Left lobe of liver (tissue), 2 donors: ENCODE data around the gene RPAP3. TPM values are rescaled to one million over a fixed set of nuclear protein-coding genes. Genes with fewer than 3 reads are reported as not detected.

Experiments used
- ATAC-seq: fragments of 200-7000 bp; cut with Tn5 transposase; one replicate; pipeline ENCODE4 v1.9.1; 2020; ENCODE audit warnings: mild to moderate bottlenecking, moderate library complexity
- DNase-seq: peaks from one replicate; pipeline ENCODE4 v3.0.0-alpha.2; 2020; ENCODE audit warnings: low spot score
- total RNA-seq: library from RNA; stranded (reverse); gene quantifications from one replicate; pipeline ENCODE4 v1.2.1, GENCODE V29; 2021
- donor health status: DM: no; HTN: no; CAD: no; lungs with moderate emphysema.
- donor health status: DM: no; HTN: yes; CAD: no.

RPAP3 gene
- total RNA-seq, 1 donor from 2014 or later = 5.8 TPM

DNA sequence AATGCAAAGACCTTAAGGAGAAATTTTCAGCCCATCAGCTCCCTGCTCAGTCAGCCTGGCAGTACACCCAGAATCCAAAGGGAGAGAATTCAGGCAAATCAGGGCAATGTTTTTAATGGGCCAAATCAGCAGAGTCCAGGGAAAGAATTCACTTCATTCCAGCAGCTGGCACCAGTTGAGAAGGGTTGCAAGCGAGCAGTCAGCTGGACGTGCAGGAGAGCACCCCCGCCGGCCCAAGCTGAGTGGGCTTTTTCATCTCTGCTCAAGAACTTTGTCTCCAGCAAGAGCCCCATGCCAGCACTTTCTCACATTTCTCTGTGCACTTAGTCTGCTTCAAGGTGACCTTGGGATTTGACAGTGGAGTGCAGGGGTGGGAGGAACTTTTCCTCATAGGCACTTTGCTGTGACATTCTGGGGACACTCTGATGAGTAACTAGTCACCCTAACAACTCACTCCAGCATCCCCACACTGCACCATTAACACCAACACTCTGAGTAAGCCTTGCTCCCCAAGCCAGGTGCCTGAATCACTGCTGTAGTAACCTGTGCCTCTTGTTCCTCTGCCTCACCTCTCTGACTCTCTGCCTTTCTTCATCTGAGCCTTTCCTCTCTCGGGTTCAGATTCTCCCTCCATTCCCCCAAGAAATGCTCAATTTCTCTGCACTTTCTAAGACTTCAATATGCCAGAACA lies 17.3 kb upstream of the RPAP3 start:
- DNase-seq = no peak
- ATAC-seq = no peak

DNA sequence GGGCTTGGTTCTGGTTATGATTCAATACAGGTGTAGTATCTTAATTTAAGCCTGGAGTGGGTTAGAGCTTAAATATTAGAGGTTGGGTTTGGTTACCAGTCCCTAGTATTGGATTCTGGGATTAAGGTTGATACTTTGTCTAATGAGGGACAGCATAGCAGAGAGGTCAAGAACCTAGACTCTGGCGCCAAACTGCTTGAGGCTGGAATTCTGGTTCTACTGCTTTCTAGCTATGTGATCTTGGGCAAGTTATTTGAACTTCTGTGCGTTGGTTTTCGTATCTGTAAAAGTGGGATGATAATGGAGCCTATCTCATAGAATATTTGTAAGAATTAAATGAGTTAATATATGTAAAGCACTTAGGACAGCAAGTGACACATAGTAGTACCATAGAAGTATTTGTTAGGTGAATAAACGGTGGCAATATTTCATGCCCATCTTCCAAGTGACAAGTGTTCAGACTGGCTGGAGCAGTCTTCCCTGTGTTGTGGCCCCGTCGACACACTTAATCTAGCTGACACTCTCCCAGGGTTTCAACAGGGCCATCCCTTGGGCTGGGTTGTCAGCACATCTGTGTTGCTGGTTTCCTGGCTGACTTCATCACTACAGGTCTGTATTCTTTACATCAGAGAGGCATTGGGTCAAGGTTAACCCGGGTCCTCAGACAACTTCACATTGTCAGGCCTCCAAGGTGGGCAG lies 16.5 kb upstream of the RPAP3 start:
- no peak for ATAC-seq
- DNase-seq = peak; percentile 5

DNA sequence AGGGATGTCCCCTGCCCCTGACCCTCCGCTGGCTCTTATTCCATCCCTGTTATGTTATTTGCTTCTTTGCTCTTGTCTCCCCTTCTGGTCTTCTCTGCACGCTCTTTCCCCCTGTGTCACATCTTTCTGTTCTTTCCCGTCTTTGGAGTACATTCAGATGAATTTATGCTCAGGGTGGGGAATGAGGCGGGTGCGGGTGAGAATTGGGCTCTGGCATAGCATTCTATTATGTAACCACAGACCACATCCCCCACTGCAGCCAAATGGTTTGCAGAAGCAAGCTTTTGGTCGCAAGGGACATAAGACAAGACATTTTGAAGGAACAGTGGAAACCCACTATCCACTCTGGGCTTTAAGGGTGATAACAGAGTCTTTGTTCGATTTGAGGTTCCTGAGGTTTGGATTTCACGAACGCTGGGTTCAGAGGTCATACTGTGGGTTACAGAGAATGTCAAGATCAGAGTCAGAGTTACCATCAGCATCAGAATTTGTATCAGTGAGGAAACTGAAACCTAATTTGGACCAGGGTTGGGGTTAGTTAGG lies 15.7 kb upstream of the RPAP3 start:
- peak; percentile 19 for DNase-seq
- no peak for ATAC-seq

DNA sequence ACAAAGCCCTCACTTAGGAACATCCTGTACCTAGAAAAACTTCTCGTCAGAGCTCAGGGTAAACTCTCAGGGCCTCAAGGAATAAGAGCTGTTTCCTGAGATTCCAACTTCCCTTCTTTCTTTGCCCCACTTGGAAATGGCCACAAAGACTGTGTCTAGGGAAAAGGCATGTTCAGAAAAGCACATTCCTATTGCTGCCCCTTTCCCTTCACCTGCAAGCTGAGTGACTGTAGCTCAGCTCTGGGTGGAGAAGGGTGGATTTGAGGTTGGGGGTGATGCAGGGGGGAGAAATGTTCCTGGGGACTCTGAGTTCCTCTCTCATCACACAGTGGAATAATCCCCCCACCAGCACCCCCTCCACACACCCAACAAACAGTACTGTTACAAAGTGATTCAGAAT lies 12.7 kb upstream of the RPAP3 start:
- ATAC-seq (no peak), DNase-seq (peak; percentile 21)

DNA sequence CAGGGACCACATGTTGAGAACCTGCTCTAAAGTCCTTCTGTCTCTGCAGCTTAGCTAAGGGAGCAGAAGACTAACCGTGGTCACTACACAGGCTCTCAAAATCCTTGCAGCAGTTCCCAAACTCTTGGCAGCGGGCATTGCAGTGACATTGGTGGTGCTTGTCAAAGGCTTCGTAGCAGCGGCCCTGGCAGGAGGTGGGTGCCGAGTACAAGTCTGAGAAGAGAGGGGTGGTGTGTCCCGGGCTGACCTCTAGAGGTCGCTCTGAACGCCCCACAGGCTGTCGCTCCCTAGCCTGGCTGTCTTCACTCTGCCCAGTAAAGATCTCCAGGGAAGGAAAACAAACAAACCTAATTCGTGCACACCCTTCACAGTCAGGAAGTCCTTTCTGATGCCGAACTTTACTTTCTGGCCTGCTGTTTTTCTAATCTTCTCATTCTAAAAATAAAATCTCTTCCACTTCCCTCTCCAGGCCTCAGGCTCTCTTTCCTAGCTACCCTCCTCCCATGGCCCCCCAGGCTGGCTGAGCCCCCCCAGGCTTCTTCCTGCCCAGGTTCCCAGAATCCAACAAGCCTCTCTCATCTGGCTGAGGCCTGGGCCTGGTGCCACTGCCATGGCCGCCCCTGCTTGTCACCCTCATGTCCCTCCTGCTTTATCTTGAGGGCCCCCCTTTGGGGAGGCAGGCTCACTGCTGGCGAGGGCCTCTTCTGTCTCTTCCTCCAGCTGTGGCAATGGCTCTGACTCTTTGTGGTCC lies 11.8 kb upstream of the RPAP3 start:
- DNase-seq (peak; percentile 52), ATAC-seq (peak; percentile 51)

DNA sequence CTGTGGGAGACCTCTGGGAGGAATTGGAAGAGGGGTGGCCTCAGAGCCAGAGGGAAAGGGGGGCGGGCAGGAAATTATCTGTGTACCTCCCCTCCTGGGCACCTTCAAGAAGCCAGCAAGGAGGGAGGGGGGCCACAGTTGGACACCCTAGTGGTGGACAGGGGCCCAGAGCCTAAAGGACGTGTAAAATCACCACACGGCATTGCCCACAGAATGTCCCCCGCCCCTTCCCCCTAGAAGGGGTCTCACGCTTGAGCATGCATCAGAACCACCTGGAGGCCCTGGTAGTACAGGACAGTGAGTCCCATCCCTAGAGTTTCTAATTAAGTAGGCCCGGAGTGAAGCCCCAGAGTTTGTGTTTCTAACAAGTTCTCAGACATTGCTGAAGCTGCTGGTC lies 11.2 kb upstream of the RPAP3 start:
- ATAC-seq = no peak
- DNase-seq = peak; percentile 37

DNA sequence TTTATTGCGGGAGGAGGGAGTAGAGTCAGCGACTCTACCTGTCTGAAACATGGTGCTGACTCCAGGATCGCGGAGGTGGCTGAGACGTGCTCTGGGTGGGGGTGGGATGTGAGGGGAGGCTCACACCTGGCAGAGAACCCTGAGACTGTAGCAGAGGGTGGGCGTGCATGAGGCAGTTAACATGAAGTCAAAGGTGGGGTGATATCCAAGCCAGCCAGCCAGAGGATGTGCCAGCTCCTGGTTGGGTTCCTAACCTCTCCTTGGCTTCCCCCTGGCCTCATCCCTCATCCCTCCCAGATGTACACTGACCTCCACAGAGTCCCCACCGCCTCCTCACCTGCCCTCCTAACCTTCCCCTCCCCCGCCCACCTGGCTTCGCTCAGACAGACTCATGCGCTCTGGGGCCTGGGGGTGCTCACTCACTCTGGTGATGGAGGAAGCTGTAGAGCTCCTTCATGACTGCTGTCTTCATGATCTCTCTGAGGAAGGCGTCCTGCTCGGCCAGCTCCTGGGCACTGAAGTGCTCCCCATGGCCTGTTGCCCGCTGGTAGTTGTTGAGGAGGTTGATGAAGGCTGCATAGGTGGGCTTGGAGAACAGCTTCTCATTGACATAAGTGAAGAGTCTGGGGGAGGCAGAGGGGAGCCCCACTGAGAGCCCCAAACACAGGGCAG lies 10.2 kb upstream of the RPAP3 start:
- no peak for ATAC-seq
- DNase-seq = peak; percentile 50

DNA sequence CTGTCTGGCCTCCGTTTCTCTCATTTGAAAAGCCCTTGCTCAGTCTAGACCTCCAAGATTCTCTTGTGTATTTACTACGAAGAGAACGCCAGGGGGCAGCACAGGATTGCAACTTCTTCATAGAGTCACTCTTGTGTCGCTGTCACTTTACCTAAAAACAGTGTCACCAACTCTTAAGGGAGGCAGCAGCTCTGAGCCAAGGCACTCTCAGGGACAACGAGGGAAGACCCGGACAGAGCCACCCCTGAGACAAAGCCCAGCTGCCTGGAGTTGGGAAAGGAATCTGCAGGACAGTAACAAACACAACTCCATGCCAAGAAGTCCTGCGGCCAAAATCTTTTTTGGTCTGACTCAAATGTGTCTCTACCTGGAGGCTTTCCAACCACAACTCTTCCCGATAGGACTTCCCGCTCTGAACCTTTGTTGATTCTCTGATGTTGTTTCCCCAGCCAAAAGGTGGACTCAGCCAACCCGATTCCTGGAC lies 9.6 kb upstream of the RPAP3 start:
- peak; percentile 89 for ATAC-seq
- DNase-seq = peak; percentile 80

DNA sequence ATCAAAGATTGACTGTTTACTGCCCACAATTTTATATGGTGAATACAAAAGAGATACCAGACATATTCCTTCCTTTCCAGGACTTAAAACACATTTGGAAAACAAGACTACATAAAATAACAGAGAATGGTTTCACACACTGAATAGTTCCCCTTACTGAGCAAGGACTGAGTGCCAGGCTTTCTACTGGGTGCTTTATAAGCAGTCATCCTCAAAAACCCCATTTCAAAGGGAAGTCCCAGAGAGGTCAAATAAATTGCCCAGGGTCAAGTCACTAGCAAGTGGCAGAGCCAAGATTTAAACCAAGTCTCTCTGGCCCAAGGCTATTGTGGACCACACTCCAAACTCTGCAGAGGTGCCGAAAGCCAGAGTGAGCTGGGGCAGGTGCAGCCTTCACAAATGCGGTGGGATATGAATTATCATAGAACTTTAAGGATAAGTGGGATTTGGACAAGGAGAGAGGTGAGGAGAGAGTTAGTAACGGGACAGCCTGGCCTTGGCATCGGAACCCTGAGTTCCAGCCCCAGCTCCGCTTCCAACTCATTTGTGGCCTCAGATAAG lies 9.1 kb upstream of the RPAP3 start:
- ATAC-seq = no peak
- DNase-seq = no peak

DNA sequence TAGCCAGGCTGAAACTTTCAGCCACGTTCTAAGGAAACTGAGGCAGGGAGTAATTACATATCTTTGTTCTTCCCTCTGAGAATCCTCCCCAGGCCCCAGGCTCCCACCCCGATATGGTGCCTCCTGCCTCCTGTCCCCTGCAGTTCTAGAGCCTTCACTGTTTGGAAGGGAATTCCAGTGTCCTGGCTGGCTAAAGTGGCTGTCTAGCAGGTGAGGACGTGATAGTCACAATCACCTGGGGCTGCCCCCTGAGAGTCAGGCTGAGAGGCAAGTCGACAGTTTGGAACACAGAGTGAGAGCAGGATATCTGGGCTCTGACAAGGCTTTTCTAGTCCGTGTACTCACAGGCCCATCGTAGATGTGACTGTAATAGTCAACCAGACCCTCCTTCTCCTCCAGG lies 6.3 kb upstream of the RPAP3 start:
- DNase-seq = no peak

DNA sequence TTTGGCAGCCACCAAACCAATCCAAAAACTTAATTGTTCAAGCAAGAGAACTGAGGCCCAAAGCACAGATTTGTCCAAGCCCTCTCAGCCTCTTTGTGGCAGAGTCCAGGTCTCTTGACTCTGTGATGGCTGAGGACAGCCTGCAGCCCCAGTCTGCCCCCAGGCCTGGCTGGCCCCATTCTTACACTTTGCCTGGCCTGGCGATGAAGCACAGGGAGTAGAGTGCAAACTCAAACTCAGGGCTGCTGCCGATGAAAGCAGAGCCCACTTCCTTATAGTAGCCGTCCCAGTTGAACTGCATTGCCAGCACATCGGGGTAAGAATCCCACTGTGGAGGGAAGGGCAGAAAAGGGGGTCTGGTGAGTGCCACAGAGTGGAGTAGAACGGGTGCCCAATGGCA lies 5.6 kb upstream of the RPAP3 start:
- DNase-seq (no peak), ATAC-seq (no peak)

More for the DNA sequence above, 6.3 kb upstream of the RPAP3 start:
- ATAC-seq = no peak

DNA sequence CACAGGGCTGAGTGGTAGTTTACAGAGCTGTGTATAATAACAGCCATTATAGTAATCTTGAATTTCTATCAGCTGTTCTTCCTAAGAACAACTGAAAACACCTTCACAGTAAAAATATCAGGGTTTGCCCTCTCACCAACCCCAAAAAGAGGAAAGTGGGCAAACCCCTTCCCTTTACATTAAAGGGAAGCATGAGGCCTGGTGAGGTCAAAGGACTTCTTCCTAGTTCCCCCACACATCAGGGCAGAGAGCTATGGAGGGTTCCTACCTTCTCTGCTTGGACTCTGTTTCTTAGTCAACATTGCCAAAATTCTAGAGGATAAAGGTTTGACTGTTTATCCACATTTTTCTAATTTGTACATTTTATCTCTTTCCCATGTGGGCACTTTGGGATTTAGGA lies 4.4 kb upstream of the RPAP3 start:
- no peak for ATAC-seq

DNA sequence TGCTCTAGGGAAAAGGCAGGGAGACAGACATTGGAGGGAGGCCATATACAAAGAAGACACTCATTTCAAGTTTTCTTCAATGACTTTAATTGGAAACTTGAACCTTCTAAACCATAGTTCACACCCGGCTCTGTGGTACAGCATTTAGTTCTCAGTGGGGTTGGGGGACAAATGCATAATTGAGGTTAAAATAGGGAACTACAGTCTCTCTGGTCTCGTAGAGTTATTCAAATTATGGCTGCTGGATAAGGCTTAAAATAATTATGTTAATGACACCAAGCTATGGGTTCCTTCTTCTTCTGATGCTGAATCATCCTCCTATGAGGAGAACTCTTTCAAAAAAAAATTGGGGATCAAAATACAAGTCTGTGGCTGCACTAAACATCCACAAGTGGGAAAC lies 3.8 kb upstream of the RPAP3 start:
- DNase-seq (no peak), ATAC-seq (no peak)

More for the DNA sequence above, 4.4 kb upstream of the RPAP3 start:
- no peak for DNase-seq

DNA sequence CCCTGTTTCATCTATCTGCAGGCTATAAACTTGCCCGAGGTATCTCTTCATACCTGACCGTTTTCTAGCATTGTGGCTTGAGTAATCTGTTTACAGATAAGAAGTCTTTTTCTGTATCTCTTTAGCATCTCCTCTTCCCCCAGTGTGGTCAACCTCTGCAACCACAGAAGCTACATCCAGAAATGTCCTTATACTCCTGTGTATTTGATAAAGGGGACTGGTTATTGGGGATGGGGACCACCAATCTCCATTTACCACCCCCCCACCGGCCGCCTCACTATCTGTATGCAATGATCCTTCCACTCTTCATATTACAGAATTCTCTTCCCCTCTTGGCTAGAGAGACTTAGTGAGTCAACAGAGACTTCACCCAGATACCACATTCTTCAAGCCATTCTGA lies 3.4 kb upstream of the RPAP3 start:
- DNase-seq (no peak), ATAC-seq (no peak)

DNA sequence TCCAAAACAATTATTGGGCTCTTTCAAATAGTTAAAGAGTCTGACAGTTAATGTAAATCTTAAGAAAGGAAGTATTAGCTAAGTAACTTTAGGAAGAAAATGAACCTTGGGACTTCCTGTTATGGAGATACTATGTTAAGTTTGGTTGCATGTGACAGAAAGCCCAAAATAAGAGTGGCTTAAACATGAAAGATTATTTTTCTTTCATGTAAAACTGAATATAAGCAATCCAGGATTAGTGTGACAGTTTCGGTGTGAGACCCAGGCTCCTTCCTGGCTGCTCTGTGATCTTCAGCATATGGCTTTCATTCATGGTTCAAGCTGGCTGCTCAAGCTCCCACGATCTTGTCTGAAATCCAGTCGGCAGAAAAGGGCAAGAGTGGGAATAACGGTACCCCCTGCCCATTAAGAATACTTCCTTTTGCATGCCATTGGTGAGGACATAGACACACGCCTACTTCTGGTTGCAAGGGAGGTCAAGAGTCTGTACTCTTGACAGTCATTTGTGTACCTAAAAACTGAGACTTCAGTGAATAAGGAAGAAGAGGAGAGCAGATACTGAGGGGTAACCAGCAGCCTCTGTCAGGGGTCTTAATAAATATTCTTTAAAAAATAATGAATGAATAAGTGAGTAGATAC lies 2.2 kb upstream of the RPAP3 start:
- no peak for DNase-seq
- no peak for ATAC-seq

DNA sequence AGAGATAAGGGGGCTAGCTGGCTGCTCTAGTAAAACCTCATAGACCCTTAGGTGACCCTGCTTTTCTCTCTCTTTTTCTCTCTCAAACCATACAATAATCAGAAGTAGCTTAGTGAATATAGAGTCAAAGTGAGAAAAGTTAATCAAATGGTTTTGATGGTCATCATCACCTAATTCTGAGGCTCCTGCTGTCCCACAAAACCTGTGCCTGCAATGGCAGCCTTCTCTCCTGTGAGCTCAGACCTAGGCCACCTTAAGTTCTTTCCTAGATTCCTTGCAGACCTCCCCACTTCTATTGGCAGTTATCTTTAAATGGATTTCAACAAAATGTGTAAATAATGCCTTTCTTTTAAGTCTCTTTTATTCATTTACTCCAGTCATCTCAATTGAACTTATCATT lies 1.5 kb upstream of the RPAP3 start:
- ATAC-seq = no peak
- DNase-seq = no peak

DNA sequence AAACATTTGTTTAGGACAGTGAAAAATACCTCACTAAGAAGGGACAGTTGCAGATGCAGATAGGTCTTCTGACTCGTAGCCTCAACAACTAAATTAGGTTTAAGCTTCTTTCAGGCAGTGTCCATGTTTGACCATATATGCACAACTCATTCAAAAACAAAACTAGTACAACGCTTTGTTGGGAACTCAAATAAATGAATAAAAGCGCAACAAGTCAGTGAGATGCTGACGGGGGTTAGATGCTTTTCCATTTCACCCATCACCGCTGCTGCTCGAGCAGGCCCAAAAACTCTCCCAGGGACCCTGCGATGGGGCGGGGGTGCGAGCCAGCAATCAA lies 633 bp downstream of the RPAP3 start:
- DNase-seq (no peak), ATAC-seq (no peak)

DNA sequence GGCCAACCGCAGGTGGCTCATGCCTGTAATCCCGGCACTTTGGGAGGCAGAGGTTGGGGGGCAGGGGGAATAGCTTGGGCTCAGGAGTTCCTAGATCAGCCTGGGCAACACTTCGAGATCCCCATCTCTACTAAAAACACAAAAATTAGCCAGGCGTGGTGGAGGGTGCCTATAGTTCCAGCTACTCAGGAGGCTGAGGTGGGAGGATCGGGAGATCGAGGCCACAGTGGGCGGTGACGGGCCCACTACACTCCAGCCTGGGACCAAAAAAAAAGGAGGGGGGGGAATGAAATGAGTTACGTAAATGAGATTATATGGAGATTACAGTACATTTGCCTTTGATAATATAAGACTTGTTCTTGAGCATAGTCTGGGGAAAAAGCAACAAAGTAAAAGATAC lies 1.1 kb downstream of the RPAP3 start:
- ATAC-seq (no peak), DNase-seq (no peak)

DNA sequence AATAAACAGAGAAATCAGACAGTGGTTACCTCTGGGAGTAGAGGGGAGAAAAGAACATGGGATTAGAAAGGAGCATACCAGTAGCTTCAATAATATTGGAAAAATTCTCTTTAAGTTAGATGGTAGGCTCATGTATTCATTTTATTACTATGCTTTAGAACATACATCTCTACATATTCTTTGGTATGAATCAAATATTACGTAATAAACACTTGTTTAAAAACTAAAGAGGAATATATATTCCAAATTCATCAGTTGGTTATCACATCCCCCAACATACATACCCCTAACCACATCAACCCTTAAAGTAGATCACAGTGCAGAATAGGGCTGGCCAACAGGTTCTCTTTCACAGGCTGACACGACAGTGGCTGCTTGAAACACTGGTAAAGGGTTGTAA lies 5.6 kb downstream of the RPAP3 start:
- no peak for ATAC-seq
- no peak for DNase-seq

DNA sequence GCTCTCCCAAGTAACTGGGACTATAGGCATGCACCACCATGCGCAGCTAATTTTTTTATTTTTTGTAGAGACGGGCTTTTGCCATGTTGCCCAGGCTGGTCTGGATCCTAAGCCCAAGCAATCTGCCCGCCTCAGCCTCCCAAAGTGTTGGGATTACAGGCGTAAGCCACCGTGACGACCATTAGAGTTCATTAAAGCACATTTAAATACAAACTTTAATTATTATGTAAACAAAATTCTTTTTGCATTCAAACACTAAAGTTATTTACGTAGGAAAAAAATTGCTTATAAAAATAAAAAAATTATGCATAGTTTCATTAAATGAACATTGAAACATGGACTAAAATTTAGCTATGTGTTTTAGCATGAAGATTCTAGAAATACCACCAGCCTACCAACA lies 7.2 kb downstream of the RPAP3 start:
- DNase-seq = no peak

More for the DNA sequence above, 7.2 kb downstream of the RPAP3 start:
- ATAC-seq = no peak
